CD14-positive monocyte (primary cell): ENCODE measurements around the gene BCDIN3D. TPM values are rescaled to one million over a fixed set of nuclear protein-coding genes. Genes with fewer than 3 reads are reported as not detected.

ENCODE experiments used
- DNase-seq, 3 donors: peaks; one replicate each; pipeline ENCODE4 v3.0.0-alpha.2; 2011 to 2022
- H2AFZ ChIP-seq: 2 replicates; pipeline ENCODE4 v1.6.0; 2012; ENCODE audit warnings: mild to moderate bottlenecking, low read depth, low read length, inconsistent platforms; ENCODE audit not compliant: insufficient read depth, poor library complexity, severe bottlenecking
- H3K27ac ChIP-seq, 2 donors: 1 replicate in 1 of 2; 2 replicates in 1 of 2; pipeline ENCODE4 v1.5.1; 2012 to 2013; ENCODE audit warnings: low read length in 2 of 2, control low read depth in 1 of 2, inconsistent platforms in 1 of 2, low read depth in 1 of 2, mild to moderate bottlenecking in 1 of 2
- H3K27me3 ChIP-seq, 2 donors: one replicate each; pipeline versions ENCODE4 v1.6.0 to v1.6.1; 2011 to 2013; ENCODE audit warnings: low read length in 2 of 2; ENCODE audit not compliant: control insufficient read depth in 2 of 2, insufficient read depth in 2 of 2
- H3K36me3 ChIP-seq, 2 donors: replicated peaks in 1 of 2; 1 replicate in 1 of 2; 2 replicates in 1 of 2; pipeline versions ENCODE4 v1.5.1 to v1.6.1; 2012 to 2013; ENCODE audit warnings: low read length in 2 of 2, control low read depth in 1 of 2, inconsistent platforms in 1 of 2, mild to moderate bottlenecking in 1 of 2; ENCODE audit not compliant: insufficient read depth in 2 of 2, control insufficient read depth in 1 of 2
- H3K4me1 ChIP-seq, 2 donors: 1 replicate in 1 of 2; 2 replicates in 1 of 2; pipeline versions ENCODE4 v1.5.1 to v1.6.1; 2012 to 2013; ENCODE audit warnings: low read length in 2 of 2, control low read depth in 1 of 2, inconsistent platforms in 1 of 2, mild to moderate bottlenecking in 1 of 2, moderate library complexity in 1 of 2; ENCODE audit not compliant: insufficient read depth in 2 of 2, control insufficient read depth in 1 of 2
- H3K4me2 ChIP-seq: replicated peaks from 2 replicates; pipeline ENCODE3; 2012; ENCODE audit warnings: low read length, moderate library complexity, mild to moderate bottlenecking; ENCODE audit not compliant: poor library complexity, severe bottlenecking; ENCODE audit errors: extremely low read depth
- H3K4me3 ChIP-seq, 3 experiments: fragments of 200-600 bp in 1 of 3; sonication (generic) in 1 of 3; replicated peaks in 1 of 3; 1 replicate in 2 of 3; 2 replicates in 1 of 3; pipeline ENCODE4 v1.5.1; 2011 to 2013; ENCODE audit warnings: low read length in 3 of 3, mild to moderate bottlenecking in 3 of 3, control low read depth in 2 of 3, low read depth in 2 of 3, inconsistent platforms in 1 of 3, moderate library complexity in 1 of 3
- H3K79me2 ChIP-seq: 2 replicates; pipeline ENCODE4 v1.6.0; 2012; ENCODE audit warnings: mild to moderate bottlenecking, control low read depth, inconsistent platforms, low read length, moderate library complexity; ENCODE audit not compliant: insufficient read depth
- H3K9ac ChIP-seq: 2 replicates; pipeline ENCODE4 v1.6.0; 2017; ENCODE audit warnings: low read length, mild to moderate bottlenecking; ENCODE audit not compliant: insufficient read depth, poor library complexity, severe bottlenecking
- H3K9me3 ChIP-seq, 2 donors: replicated peaks in 1 of 2; 1 replicate in 1 of 2; 2 replicates in 1 of 2; pipeline versions ENCODE4 v1.5.1 to v1.6.1; 2012 to 2013; ENCODE audit warnings: low read length in 2 of 2, control low read depth in 1 of 2; ENCODE audit not compliant: control insufficient read depth in 1 of 2, insufficient read depth in 1 of 2
- H4K20me1 ChIP-seq: 2 replicates; pipeline ENCODE4 v1.6.0; 2012; ENCODE audit warnings: mild to moderate bottlenecking, low read length, control low read depth, moderate library complexity; ENCODE audit not compliant: insufficient read depth
- H3K27ac Mint-ChIP-seq, 7 donors: one replicate each; pipeline ENCODE4 v1.8.0; 2020; ENCODE audit warnings: mild to moderate bottlenecking in 7 of 7, mixed read lengths in 7 of 7, moderate library complexity in 6 of 7, inconsistent platforms in 2 of 7
- H3K27me3 Mint-ChIP-seq, 3 donors: one replicate each; pipeline ENCODE4 v1.8.0; 2021 to 2022; ENCODE audit warnings: low read depth in 3 of 3, mild to moderate bottlenecking in 3 of 3, mixed read lengths in 3 of 3, moderate library complexity in 3 of 3, inconsistent platforms in 1 of 3
- H3K36me3 Mint-ChIP-seq, 2 donors: one replicate each; pipeline ENCODE4 v1.8.0; 2020; ENCODE audit warnings: mixed read lengths in 2 of 2, inconsistent platforms in 1 of 2, mild to moderate bottlenecking in 1 of 2
- H3K4me1 Mint-ChIP-seq: one replicate; pipeline ENCODE4 v1.8.0; 2020; ENCODE audit warnings: mild to moderate bottlenecking, mixed read lengths
- H3K4me3 Mint-ChIP-seq, 2 donors: one replicate each; pipeline ENCODE4 v1.8.0; 2020; ENCODE audit warnings: mild to moderate bottlenecking in 2 of 2, mixed read lengths in 2 of 2, moderate library complexity in 1 of 2
- H3K9me3 Mint-ChIP-seq, 7 donors: one replicate each; pipeline ENCODE4 v1.8.0; 2020 to 2022; ENCODE audit warnings: mixed read lengths in 7 of 7, mild to moderate bottlenecking in 6 of 7, moderate library complexity in 6 of 7, inconsistent platforms in 2 of 7
- WGBS: methylation state at CpG from one replicate; pipeline ENCODE4 v1.1.5; 2013; ENCODE audit warnings: missing lambda C conversion rate; ENCODE audit not compliant: insufficient coverage; 5-methylcytosine and 5-hydroxymethylcytosine counted together
- intact Hi-C, 2 donors: fragments of 100-400 bp; cut with micrococcal nuclease; formaldehyde crosslinking; loops; one replicate each; pipeline versions ENCODE4 v1.15.0 to v1.15.1; 2023
- polyA plus RNA-seq, 3 donors: library from polyadenylated mRNA; depleted of rRNA in 1 of 3; unstranded in 2 of 3; stranded (reverse) in 1 of 3; fragments of 300-500 nt in 2 of 3; fragments of >200 nt in 1 of 3; fragmentation: Illumina TruSeq in 2 of 3; gene quantifications; 1 replicate in 2 of 3; 2 replicates in 1 of 3; pipeline ENCODE4 v1.2.3, GENCODE V29; 2012 to 2021
- TF ChIP-seq, protein P1 (sequence below): fragments of 200-600 bp; IDR thresholded peaks from one replicate; pipeline ENCODE4 v1.8.0; 2022; ENCODE audit warnings: antibody characterized with exemption, mild to moderate bottlenecking

BCDIN3D gene
- polyA plus RNA-seq, 3 donors: 0.71 to 1.2 (median 1.0) TPM

DNA sequence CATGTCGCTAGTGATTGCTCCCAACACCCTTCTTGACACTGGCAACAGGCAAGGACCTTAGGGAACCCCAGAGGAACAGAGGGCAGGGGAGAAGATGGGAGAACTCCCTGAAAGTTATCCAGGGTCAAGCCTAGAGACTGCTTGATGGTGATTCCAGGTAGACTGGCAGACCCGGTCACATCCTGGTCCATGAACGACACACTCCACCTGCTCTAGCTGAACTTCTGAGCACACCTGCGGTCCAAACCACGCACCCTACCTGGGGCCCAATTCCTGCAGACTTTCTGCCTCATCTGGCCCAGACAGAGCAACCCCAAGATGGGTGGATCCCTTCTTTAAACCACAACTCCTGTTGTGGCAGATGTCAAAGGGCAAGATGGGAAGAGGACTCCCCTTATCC is 48.9 kb downstream of the BCDIN3D start:
- 100% methylated on average over 3 of the region's 5 CpGs for WGBS
- Mint-ChIP-seq H3K36me3 (peaks cover 57 to 82% of the 10 kb centered on the region in 2 donors), H3K27me3 (peaks cover 0 to 2% (median 0%) of the 10 kb centered on the region in 3 donors), H3K4me1 (peaks cover 17% of the 10 kb centered on the region), H3K9me3 (no peaks in the 10 kb centered on the region), H3K27ac (no peak overlapping the region), H3K4me3 (no peak overlapping the region)
- TF ChIP-seq, protein P1, sequence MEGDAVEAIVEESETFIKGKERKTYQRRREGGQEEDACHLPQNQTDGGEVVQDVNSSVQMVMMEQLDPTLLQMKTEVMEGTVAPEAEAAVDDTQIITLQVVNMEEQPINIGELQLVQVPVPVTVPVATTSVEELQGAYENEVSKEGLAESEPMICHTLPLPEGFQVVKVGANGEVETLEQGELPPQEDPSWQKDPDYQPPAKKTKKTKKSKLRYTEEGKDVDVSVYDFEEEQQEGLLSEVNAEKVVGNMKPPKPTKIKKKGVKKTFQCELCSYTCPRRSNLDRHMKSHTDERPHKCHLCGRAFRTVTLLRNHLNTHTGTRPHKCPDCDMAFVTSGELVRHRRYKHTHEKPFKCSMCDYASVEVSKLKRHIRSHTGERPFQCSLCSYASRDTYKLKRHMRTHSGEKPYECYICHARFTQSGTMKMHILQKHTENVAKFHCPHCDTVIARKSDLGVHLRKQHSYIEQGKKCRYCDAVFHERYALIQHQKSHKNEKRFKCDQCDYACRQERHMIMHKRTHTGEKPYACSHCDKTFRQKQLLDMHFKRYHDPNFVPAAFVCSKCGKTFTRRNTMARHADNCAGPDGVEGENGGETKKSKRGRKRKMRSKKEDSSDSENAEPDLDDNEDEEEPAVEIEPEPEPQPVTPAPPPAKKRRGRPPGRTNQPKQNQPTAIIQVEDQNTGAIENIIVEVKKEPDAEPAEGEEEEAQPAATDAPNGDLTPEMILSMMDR: no peak
- Histone ChIP-seq H3K79me2 (no peaks in the 10 kb centered on the region), H3K9me3 (no peaks in the 10 kb centered on the region), H2AFZ (no peak overlapping the region), H3K27me3 (no peaks in the 10 kb centered on the region), H3K36me3 (peaks cover 69 to 93% of the 10 kb centered on the region in 2 donors), H3K4me1 (peaks cover 17 to 20% of the 10 kb centered on the region in 2 donors), H3K9ac (no peak overlapping the region), H3K27ac (no peak overlapping the region), H4K20me1 (peaks cover 15% of the 10 kb centered on the region), H3K4me2 (no peak overlapping the region), H3K4me3 (no peak overlapping the region)
- intact Hi-C loops: no loop called here
- DNase-seq: no peak

DNA sequence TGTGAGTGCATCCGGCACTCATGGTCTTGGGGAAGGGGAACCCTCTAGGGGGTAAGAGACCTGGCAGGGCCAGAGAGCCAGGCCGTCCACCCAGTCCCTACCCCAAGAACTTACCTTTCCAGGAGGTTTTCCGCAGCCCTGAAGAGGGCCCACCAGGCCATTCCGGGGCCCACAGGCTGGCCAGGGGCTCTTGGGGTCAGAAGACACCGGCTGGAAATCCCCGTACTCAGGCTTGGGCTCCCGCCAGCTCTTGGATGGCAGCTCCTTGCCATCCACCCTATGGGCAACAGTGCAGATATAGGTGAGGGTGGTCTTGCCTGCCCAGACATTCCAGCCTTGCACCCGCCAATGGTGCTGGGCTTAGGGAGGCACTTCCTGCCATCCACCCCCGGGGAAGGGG is 49.3 kb downstream of the BCDIN3D start:
- Histone ChIP-seq H2AFZ (no peak overlapping the region), H3K4me3 (no peak overlapping the region), H3K27me3 (no peaks in the 10 kb centered on the region), H3K9me3 (no peaks in the 10 kb centered on the region), H4K20me1 (peaks cover 15% of the 10 kb centered on the region), H3K4me1 (peaks cover 17 to 20% of the 10 kb centered on the region in 2 donors), H3K79me2 (no peaks in the 10 kb centered on the region), H3K4me2 (no peak overlapping the region), H3K9ac (no peak overlapping the region), H3K36me3 (peaks cover 69 to 89% of the 10 kb centered on the region in 2 donors), H3K27ac (no peak overlapping the region)
- Mint-ChIP-seq H3K27me3 (peaks cover 0 to 2% (median 0%) of the 10 kb centered on the region in 3 donors), H3K27ac (no peak overlapping the region), H3K4me1 (peaks cover 15% of the 10 kb centered on the region), H3K4me3 (no peak overlapping the region), H3K9me3 (no peaks in the 10 kb centered on the region), H3K36me3 (peaks cover 53 to 78% of the 10 kb centered on the region in 2 donors)
- intact Hi-C loops: no loop called here
- no peak for DNase-seq
- TF ChIP-seq, protein P1: no peak
- WGBS: 92% methylated on average over 3 of the region's 9 CpGs
